HepG2 (cell line): ENCODE results near the gene INAFM2. TPM values are rescaled to one million over a fixed set of nuclear protein-coding genes. Genes with fewer than 3 reads are reported as not detected.

Experiments
- ATAC-seq: fragments of 200-7000 bp; cut with Tn5 transposase; 3 replicates; pipeline ENCODE4 v1.9.1; 2020; ENCODE audit warnings: mild to moderate bottlenecking, moderate library complexity
- BruUV-seq: library from RNA; stranded (reverse); fragments of 400-500 nt; replicated peaks from 2 replicates; lab custom pipeline; 2021; lab: Mats Ljungman, UMichigan
- CTCF ChIA-PET: fragments of 300-600 bp; formaldehyde crosslinking; extraction: SDS; loops from one replicate; lab custom pipeline; 2021; ENCODE audit warnings: low total read pairs, inconsistent platforms, low intra/inter-chr PET ratio; lab: Yijun Ruan, JAX
- POLR2A ChIA-PET: fragments of 350-600 bp; sonication (Branson Sonifier 250); formaldehyde crosslinking; loops from one replicate; lab custom pipeline; 2020; ENCODE audit warnings: antibody characterized with exemption, inconsistent platforms; lab: Yijun Ruan, JAX
- DNase-seq: peaks from one replicate; pipeline ENCODE4 v3.0.0-alpha.2; 2015; ENCODE audit warnings: low spot score
- FAIRE-seq: peaks from 3 replicates; lab custom pipeline; 2011; peaks lifted over from hg19 to GRCh38; lab: Jason Lieb, UNC
- H2AFZ ChIP-seq: one replicate; pipeline ENCODE4 v1.6.1; 2011; ENCODE audit warnings: low read length, inconsistent platforms
- H3K27ac ChIP-seq: fragments of 300-600 bp; 3 replicates; pipeline ENCODE4 v1.8.0; 2011; ENCODE audit warnings: mixed run types, mild to moderate bottlenecking, mixed read lengths, low read length, inconsistent platforms; ENCODE audit not compliant: insufficient read depth; ENCODE audit errors: extremely low read length
- H3K27me3 ChIP-seq, 2 experiments: fragments of 200-600 bp in 1 of 2; 2 replicates in 1 of 2; 3 replicates in 1 of 2; pipeline versions ENCODE4 v1.6.0 to v1.8.0; 2011; ENCODE audit warnings: low read length in 2 of 2, mild to moderate bottlenecking in 2 of 2, moderate library complexity in 2 of 2, inconsistent platforms in 1 of 2; ENCODE audit not compliant: insufficient read depth in 2 of 2, control insufficient read depth in 1 of 2
- H3K36me3 ChIP-seq, 2 experiments: fragments of 200-600 bp in 1 of 2; replicated peaks in 1 of 2; 2 replicates in 1 of 2; 3 replicates in 1 of 2; pipeline versions ENCODE4 v1.5.1 to v1.8.0; 2011; ENCODE audit warnings: low read length in 2 of 2, inconsistent platforms in 1 of 2; ENCODE audit not compliant: insufficient read depth in 2 of 2, control insufficient read depth in 1 of 2
- H3K4me1 ChIP-seq: 2 replicates; pipeline ENCODE4 v1.5.1; 2012; ENCODE audit warnings: low read length, inconsistent platforms; ENCODE audit not compliant: insufficient read depth
- H3K4me2 ChIP-seq: 2 replicates; pipeline ENCODE4 v1.6.0; 2011; ENCODE audit warnings: low read depth, low read length, inconsistent platforms
- H3K4me3 ChIP-seq, 3 experiments: fragments of 200-600 bp in 1 of 3; sonication (generic), shearing (Covaris generic) in 1 of 3; replicated peaks in 1 of 3; 2 replicates each; pipeline ENCODE4 v1.5.1; 2011 to 2016; ENCODE audit warnings: low read length in 3 of 3, inconsistent platforms in 2 of 3, low read depth in 2 of 3, mild to moderate bottlenecking in 2 of 3, control low read depth in 1 of 3, mixed read lengths in 1 of 3; ENCODE audit not compliant: insufficient read depth in 1 of 3
- H3K79me2 ChIP-seq: one replicate; pipeline ENCODE4 v1.6.1; 2011; ENCODE audit warnings: low read length, inconsistent platforms; ENCODE audit not compliant: insufficient read depth
- H3K9ac ChIP-seq: 2 replicates; pipeline ENCODE4 v1.6.0; 2011; ENCODE audit warnings: mild to moderate bottlenecking, low read depth, low read length, inconsistent platforms; ENCODE audit not compliant: insufficient read depth
- H3K9me3 ChIP-seq: 2 replicates; pipeline ENCODE4 v1.5.1; 2012; ENCODE audit warnings: mild to moderate bottlenecking, low read length
- H4K20me1 ChIP-seq: 2 replicates; pipeline ENCODE4 v1.6.0; 2011; ENCODE audit warnings: inconsistent platforms, mild to moderate bottlenecking, low read length, moderate library complexity; ENCODE audit not compliant: insufficient read depth
- DNMT3B ChIP-seq: conservative IDR thresholded peaks from 2 replicates; pipeline ENCODE4 v1.6.1; 2016; ENCODE audit warnings: missing biosample characterization, control low read depth
- ETS1 ChIP-seq: sonication (generic); formaldehyde crosslinking; IDR thresholded peaks from 2 replicates; pipeline ENCODE4 v1.4.0; 2020; ENCODE audit warnings: missing genetic modification reagents
- NR1H2 ChIP-seq: sonication (generic); formaldehyde crosslinking; IDR thresholded peaks from 2 replicates; pipeline ENCODE4 v1.8.1; 2022; ENCODE audit warnings: low read depth, missing genetic modification reagents, borderline replicate concordance
- PAXIP1 ChIP-seq: sonication (generic); formaldehyde crosslinking; conservative IDR thresholded peaks from 2 replicates; pipeline ENCODE4 v1.4.0; 2020; ENCODE audit warnings: mild to moderate bottlenecking, missing genetic modification reagents, moderate library complexity
- RFX1 ChIP-seq: fragments of 450-650 bp; IDR thresholded peaks from 2 replicates; pipeline ENCODE4 v1.6.1; 2017
- SNAPC4 ChIP-seq: sonication (generic); formaldehyde crosslinking; IDR thresholded peaks from 2 replicates; pipeline ENCODE4 v1.4.0; 2020; ENCODE audit warnings: mild to moderate bottlenecking, missing genetic modification reagents
- TBP ChIP-seq: sonication (generic); formaldehyde crosslinking; IDR thresholded peaks from 2 replicates; pipeline ENCODE4 v1.5.0; 2020; ENCODE audit warnings: missing genetic modification reagents
- ZBTB4 ChIP-seq: sonication (generic); formaldehyde crosslinking; IDR thresholded peaks from 2 replicates; pipeline ENCODE4 v1.4.0; 2020; ENCODE audit warnings: missing genetic modification reagents, mild to moderate bottlenecking, borderline replicate concordance
- ZNF850 ChIP-seq: sonication (generic); formaldehyde crosslinking; conservative IDR thresholded peaks from 2 replicates; pipeline ENCODE4 v1.9.0; 2021; ENCODE audit warnings: mild to moderate bottlenecking, missing genetic modification reagents
- WGBS: methylation state at CpG from one replicate; pipeline ENCODE4 v1.1.6; 2017; ENCODE audit warnings: low lambda C conversion rate; 5-methylcytosine and 5-hydroxymethylcytosine counted together
- in situ Hi-C: cut with HindIII; loops from 2 replicates; pipeline ENCODE4 v1.10.0; 2017; ENCODE audit warnings: low pct_unique_long_range_greater_than_20kb; ENCODE audit not compliant: extremely low pct_ligation_motif_present
- intact Hi-C: fragments of 100-400 bp; cut with micrococcal nuclease; formaldehyde crosslinking; loops from one replicate; pipeline ENCODE4 v1.10.0; 2022; ENCODE audit not compliant: unreplicated experiment
- polyA plus RNA-seq, 8 experiments: library from polyadenylated mRNA; depleted of rRNA in 3 of 8; stranded (reverse) in 7 of 8; unstranded in 1 of 8; fragments of >200 nt; fragmentation: Illumina TruSeq in 4 of 8; extraction: Trizol in 4 of 8; gene quantifications; 2 replicates each; pipeline versions ENCODE4 v1.2.1 to v1.2.3, GENCODE V29; 2011 to 2016; ENCODE audit warnings: low read depth in 4 of 8, missing spikeins in 1 of 8, mixed read lengths in 1 of 8; ENCODE audit not compliant: insufficient read depth in 1 of 8
- total RNA-seq, 5 experiments: library from RNA; depleted of rRNA; stranded (reverse); fragments of >200 nt; fragmentation: Illumina TruSeq; extraction: Trizol; gene quantifications; 2 replicates each; pipeline ENCODE4 v1.2.3, GENCODE V29; 2016; ENCODE audit warnings: low read depth in 1 of 5

Gene INAFM2
- total and polyA plus RNA-seq, 2 of the 13 experiments (the other 11 are each of a cell fraction or from before 2014, with no cell fraction given) = 5.5 to 6.5 TPM

GRCh38 chr15:40357723-40358470 lies 34.4 kb downstream of the INAFM2 start, which contains the start of gene DISP2:
Gene DISP2, plus strand, starts transcription at chr15:40358219. Its CDS starts 103 bp downstream, at chr15:40358322.
- Histone ChIP-seq H3K79me2 (no peaks in the 10 kb centered on the region), H3K4me2 (peak within 1 kb of the TSS; percentile 81), H3K9me3 (no peaks in the 10 kb centered on the region), H3K4me3 (peak within 1 kb of the TSS; percentile 42 to 67 (median 58)), H3K9ac (no peak within 1 kb of the TSS), H4K20me1 (no peaks in the 10 kb centered on the region), H2AFZ (no peak within 1 kb of the TSS), H3K4me1 (peaks cover 25% of the 10 kb centered on the region), H3K27ac (no peak within 1 kb of the TSS), H3K36me3 (no peaks in the 10 kb centered on the region), H3K27me3 (peaks cover 3 to 50% of the 10 kb centered on the region in 2 experiments; a peak in 4 of 5 replicates)
- ATAC-seq = peak; percentile 87
- peak; percentile 60 for DNase-seq
- POLR2A ChIA-PET = interaction anchor here (1.7 kb wide), 1 partner anchor 20 kb away, joined by 3 read pairs; no protein-coding TSS in a partner anchor
- intact Hi-C loops (no loop called here), in situ Hi-C loops (no loop called here)
- CTCF ChIA-PET = no interaction called here
- 36% methylated on average over 6 of the region's 82 CpGs for WGBS
- FAIRE-seq = no peak
- BruUV-seq = no TSS peak
- no peak for TF ChIP-seq DNMT3B (CRISPR knock-in tag)
- no peak for TF ChIP-seq SNAPC4 (CRISPR knock-in tag)
- no peak for TF ChIP-seq ZNF850 (CRISPR knock-in tag)
- no peak for TF ChIP-seq PAXIP1 (CRISPR knock-in tag)
- TF ChIP-seq NR1H2 (CRISPR knock-in tag) = no peak
- no peak for TF ChIP-seq ETS1 (CRISPR knock-in tag)
- TF ChIP-seq RFX1 = no peak
- no peak for TF ChIP-seq ZBTB4
- no peak for TF ChIP-seq TBP (CRISPR knock-in tag)
